K562 (cell line): Measurements from ENCODE around the gene TMIGD1. TPM values are rescaled to one million over a fixed set of nuclear protein-coding genes. Genes with fewer than 3 reads are reported as not detected.
"Not testable (repeated sequence)": the region's sequence is repeated elsewhere in the genome, so short reads cannot be mapped to it uniquely, and the experiment has no call there.

ENCODE experiments used
- ATAC-seq: fragments of 200-7000 bp; cut with Tn5 transposase; 3 replicates; pipeline ENCODE4 v1.9.1; 2020; ENCODE audit warnings: moderate library complexity
- BruUV-seq: library from RNA; stranded (reverse); fragments of 400-500 nt; replicated peaks from 2 replicates; lab custom pipeline; 2021; lab: Mats Ljungman, UMichigan
- CTCF ChIA-PET: fragments of 300-600 bp; formaldehyde crosslinking; extraction: SDS; loops from one replicate; lab custom pipeline; 2021; ENCODE audit warnings: low intra/inter-chr PET ratio; lab: Yijun Ruan, JAX
- POLR2A ChIA-PET: fragments of 300-600, 350-650 bp; sonication (Branson Sonifier 250); formaldehyde crosslinking; extraction: SDS; loops from one replicate; lab custom pipeline; 2021; ENCODE audit warnings: antibody characterized with exemption, inconsistent platforms; lab: Yijun Ruan, JAX
- DNase-seq, 4 experiments: peaks; one replicate each; pipeline versions ENCODE4 v3.0.0 to v3.0.0-alpha.2; 2011 to 2018; ENCODE audit warnings: low spot score in 3 of 4, mixed read lengths in 3 of 4; ENCODE audit errors: extremely low read depth in 1 of 4
- FAIRE-seq: peaks from 2 replicates; lab custom pipeline; 2011; peaks lifted over from hg19 to GRCh38; lab: Jason Lieb, UNC
- H2AFZ ChIP-seq: 2 replicates; pipeline ENCODE4 v1.6.0; 2011; ENCODE audit warnings: low read depth, low read length, control low read depth, inconsistent platforms
- H3K27ac ChIP-seq: fragments of 200-600 bp; 3 replicates; pipeline ENCODE4 v1.8.0; 2011; ENCODE audit warnings: low read depth, mild to moderate bottlenecking, control low read depth, inconsistent platforms, low read length, moderate library complexity, mixed read lengths; ENCODE audit errors: extremely low read depth
- H3K27me3 ChIP-seq, 2 experiments: fragments of 300-600 bp in 1 of 2; 2 replicates in 1 of 2; 3 replicates in 1 of 2; pipeline versions ENCODE4 v1.6.0 to v1.8.0; 2011; ENCODE audit warnings: inconsistent platforms in 2 of 2, low read length in 2 of 2, mild to moderate bottlenecking in 1 of 2, mixed read lengths in 1 of 2, moderate library complexity in 1 of 2; ENCODE audit not compliant: control insufficient read depth in 2 of 2, insufficient read depth in 2 of 2
- H3K36me3 ChIP-seq: fragments of 300-600 bp; 3 replicates; pipeline ENCODE4 v1.8.0; 2011; ENCODE audit warnings: mild to moderate bottlenecking, low read length, inconsistent platforms; ENCODE audit not compliant: control insufficient read depth, insufficient read depth
- H3K4me1 ChIP-seq, 2 experiments: fragments of 200-600 bp in 1 of 2; replicated peaks in 1 of 2; 2 replicates in 1 of 2; 3 replicates in 1 of 2; pipeline versions ENCODE4 v1.5.1 to v1.8.0; 2011; ENCODE audit warnings: inconsistent platforms in 2 of 2, low read length in 2 of 2, mild to moderate bottlenecking in 1 of 2, mixed read lengths in 1 of 2, moderate library complexity in 1 of 2; ENCODE audit not compliant: control insufficient read depth in 2 of 2, insufficient read depth in 2 of 2
- H3K4me2 ChIP-seq: 2 replicates; pipeline ENCODE4 v1.6.1; 2011; ENCODE audit warnings: low read length, control low read depth, inconsistent platforms, mixed read lengths; ENCODE audit not compliant: insufficient read depth
- H3K4me3 ChIP-seq: fragments of 200-600 bp; sonication (generic), shearing (Covaris generic); 2 replicates; pipeline ENCODE4 v1.5.1; 2016; ENCODE audit warnings: control low read depth, inconsistent platforms
- H3K79me2 ChIP-seq: fragments of 200-600 bp; 3 replicates; pipeline ENCODE4 v1.8.0; 2011; ENCODE audit warnings: low read length, inconsistent platforms; ENCODE audit not compliant: control insufficient read depth, insufficient read depth
- H3K9ac ChIP-seq, 2 experiments: 2 replicates each; pipeline versions ENCODE4 v1.6.0 to v1.6.1; 2011; ENCODE audit warnings: low read depth in 2 of 2, low read length in 2 of 2, control low read depth in 1 of 2, inconsistent platforms in 1 of 2, mild to moderate bottlenecking in 1 of 2, mixed read lengths in 1 of 2; ENCODE audit not compliant: insufficient read depth in 1 of 2
- H3K9me1 ChIP-seq: one replicate; pipeline ENCODE4 v1.6.0; 2011; ENCODE audit warnings: inconsistent platforms, mild to moderate bottlenecking, low read length, moderate library complexity; ENCODE audit not compliant: control insufficient read depth, insufficient read depth
- H3K9me3 ChIP-seq: replicated peaks from 2 replicates; pipeline ENCODE4 v1.5.1; 2011; ENCODE audit warnings: low read depth, low read length, inconsistent platforms; ENCODE audit not compliant: control insufficient read depth, insufficient read depth
- H4K20me1 ChIP-seq: replicated peaks from 2 replicates; pipeline ENCODE4 v1.6.1; 2011; ENCODE audit warnings: low read length, inconsistent platforms, mixed read lengths; ENCODE audit not compliant: control insufficient read depth, insufficient read depth
- HMGXB4 ChIP-seq: sonication (generic); formaldehyde crosslinking; IDR thresholded peaks from 2 replicates; pipeline ENCODE4 v1.8.1; 2023; ENCODE audit warnings: mild to moderate bottlenecking, missing genetic modification reagents
- PBX2 ChIP-seq, 2 experiments: IDR thresholded peaks in 1 of 2; conservative IDR thresholded peaks in 1 of 2; 2 replicates each; pipeline ENCODE4 v1.6.1; 2016; ENCODE audit warnings: low read depth in 2 of 2, mild to moderate bottlenecking in 1 of 2, missing compliant biosample characterization in 1 of 2, missing genetic modification characterization in 1 of 2, moderate library complexity in 1 of 2
- WGBS: fragments of 100-300 bp; shearing (Covaris generic); methylation state at CpG from one replicate; pipeline ENCODE4 v1.1.6; 2016; ENCODE audit warnings: low coverage, mixed read lengths; ENCODE audit not compliant: insufficient coverage; ENCODE audit errors: missing lambda C conversion rate; 5-methylcytosine and 5-hydroxymethylcytosine counted together
- in situ Hi-C: fragments of 300-500 bp; cut with MboI; formaldehyde crosslinking; loops from 4 replicates; pipeline ENCODE4 v1.15.0; 2018; ENCODE audit warnings: inconsistent platforms, mixed read lengths
- intact Hi-C: fragments of 100-400 bp; cut with micrococcal nuclease; formaldehyde crosslinking; loops from 2 replicates; pipeline ENCODE4 v1.14.2; 2022
- polyA plus RNA-seq, 8 experiments: library from polyadenylated mRNA; depleted of rRNA in 4 of 8; stranded (reverse) in 5 of 8; unstranded in 3 of 8; fragments of >200 nt; fragmentation: Nextera tagmentation in 2 of 8; fragmentation: Illumina TruSeq in 1 of 8; extraction: Ambion mirVana in 2 of 8; extraction: Trizol in 1 of 8; gene quantifications; 2 replicates each; pipeline versions ENCODE4 v1.2.1 to v1.2.3, GENCODE V29; 2011 to 2014; ENCODE audit warnings: inconsistent platforms in 1 of 8, missing spikeins in 1 of 8
- total RNA-seq, 7 experiments: library from RNA; depleted of rRNA in 6 of 7; stranded (reverse); fragments of >200 nt in 6 of 7; fragmentation: Illumina TruSeq in 2 of 7; extraction: Trizol in 2 of 7; gene quantifications; 2 replicates each; pipeline versions ENCODE4 v1.2.1 to v1.2.3, GENCODE V29; 2011 to 2021; ENCODE audit warnings: low replicate concordance in 1 of 7

Gene TMIGD1
- total and polyA plus RNA-seq, 9 of the 15 experiments (the other 6 are each of a cell fraction or from before 2014, with no cell fraction given) = not detected

- H3K79me2 ChIP-seq, ATAC-seq, H3K9me1 ChIP-seq, H4K20me1 ChIP-seq, H3K4me3 ChIP-seq, H3K36me3 ChIP-seq, FAIRE-seq, H3K9me3 ChIP-seq, BruUV-seq, DNase-seq, CTCF ChIA-PET, H3K4me2 ChIP-seq, H3K27ac ChIP-seq, H3K27me3 ChIP-seq, H3K9ac ChIP-seq: not testable (repeated sequence)
- POLR2A ChIA-PET = interaction anchor here (0.6 kb wide), 1 partner anchor 12 kb away, joined by 3 read pairs; no protein-coding TSS in a partner anchor
- H3K4me1 ChIP-seq = peaks cover 8 to 33% of the 10 kb centered on the region in 2 experiments; a peak in 4 of 5 replicates
- WGBS = 78% methylated on average over 3 of the region's 3 CpGs
- intact Hi-C loops = loop anchor here (5.0 kb wide), 2 partner anchors 134 to 374 kb away; partner anchors contain the start of gene GOSR1
- in situ Hi-C loops = loop anchor here (25.0 kb wide), 1 partner anchor 369 kb away; no protein-coding TSS in a partner anchor
- 0 out of 2 replicates have a peak overlapping the region, but pooled peaks have one; percentile 89 for H2AFZ ChIP-seq
Observed at GRCh38 chr17:30343244-30343643, 9.4 kb upstream of the TMIGD1 start.

- POLR2A ChIA-PET = interaction anchor here (1.1 to 1.6 kb wide), 2 partner anchors 8 to 16 kb away, joined by 3 to 4 read pairs; no protein-coding TSS in a partner anchor
- in situ Hi-C loops = loop anchor here (25.0 kb wide), 1 partner anchor 371 kb away; no protein-coding TSS in a partner anchor
- FAIRE-seq = no peak
Observed at GRCh38 chr17:30341703-30342249, 7.9 kb upstream of the TMIGD1 start.

More at GRCh38 chr17:30341703-30342249, 7.9 kb upstream of the TMIGD1 start:
- H3K9me3 ChIP-seq = no peaks in the 10 kb centered on the region
- H3K4me3 ChIP-seq = no peak overlapping the region
- no peaks in the 10 kb centered on the region for H3K27me3 ChIP-seq
- H3K4me2 ChIP-seq = no peak overlapping the region
- H3K4me1 ChIP-seq = peaks cover 8 to 33% of the 10 kb centered on the region in 2 experiments; a peak in 4 of 5 replicates
- CTCF ChIA-PET = no interaction called here
- DNase-seq = no peak
- no peaks in the 10 kb centered on the region for H3K36me3 ChIP-seq
- 55% methylated on average over 5 of the region's 5 CpGs for WGBS
- intact Hi-C loops = loop anchor here (5.0 kb wide), 2 partner anchors 136 to 376 kb away; partner anchors contain the start of gene GOSR1
- ATAC-seq = no peak
- H3K9me1 ChIP-seq = no peaks in the 10 kb centered on the region
- no peaks in the 10 kb centered on the region for H4K20me1 ChIP-seq
- TF ChIP-seq HMGXB4 (no peak), PBX2 (CRISPR knock-in tag; IDR thresholded peaks at IDR 0.05; ENCODE audit: low read depth) (no peak), PBX2 (tag; conservative IDR thresholded peaks at IDR 0.05; ENCODE audit: low read depth) (peak; percentile 30; the same call in 1 of the 2 replicates)
- H3K79me2 ChIP-seq = no peaks in the 10 kb centered on the region
- H2AFZ ChIP-seq = 0 out of 2 replicates have a peak overlapping the region, but pooled peaks have one; percentile 30
- BruUV-seq = no TSS peak
- H3K9ac ChIP-seq = no peak overlapping the region
- H3K27ac ChIP-seq = no peak overlapping the region
